Endothelial cell of umbilical vein (primary cell): ENCODE results near the gene ATG13. TPM values are rescaled to one million over a fixed set of nuclear protein-coding genes. Genes with fewer than 3 reads are reported as not detected.

Experiments
- BruUV-seq: library from RNA; stranded (reverse); fragments of 400-500 nt; replicated peaks from 2 replicates; lab custom pipeline; 2021; lab: Mats Ljungman, UMichigan
- CTCF ChIA-PET: fragments of 300-600, 350-600 bp; sonication (Branson Sonifier 250); formaldehyde crosslinking; loops from one replicate; lab custom pipeline; 2021; ENCODE audit warnings: antibody characterized with exemption, inconsistent platforms; lab: Charles Lee
- POLR2A ChIA-PET: fragments of 300-600, 350-600 bp; sonication (Branson Sonifier 250); formaldehyde crosslinking; loops from one replicate; lab custom pipeline; 2021; ENCODE audit warnings: antibody characterized with exemption, inconsistent platforms; lab: Charles Lee
- DNase-seq: peaks from one replicate; pipeline ENCODE4 v3.0.0-alpha.2; 2011; ENCODE audit warnings: low read depth, low spot score
- FAIRE-seq: peaks from 2 replicates; lab custom pipeline; 2011; peaks lifted over from hg19 to GRCh38; lab: Jason Lieb, UNC
- H2AFZ ChIP-seq: 2 replicates; pipeline ENCODE4 v1.6.0; 2012; ENCODE audit warnings: low read depth, low read length, control low read depth, inconsistent platforms
- H3K27ac ChIP-seq: 2 replicates; pipeline ENCODE4 v1.5.1; 2011; ENCODE audit warnings: low read depth, mild to moderate bottlenecking, control low read depth, low read length, moderate library complexity; ENCODE audit not compliant: insufficient read depth
- H3K27me3 ChIP-seq, 2 experiments: 2 replicates each; pipeline versions ENCODE4 v1.6.0 to v1.6.1; 2011; ENCODE audit warnings: low read length in 2 of 2, mixed read lengths in 1 of 2; ENCODE audit not compliant: control insufficient read depth in 2 of 2, insufficient read depth in 2 of 2
- H3K36me3 ChIP-seq, 2 experiments: 2 replicates in 1 of 2; 3 replicates in 1 of 2; pipeline ENCODE4 v1.5.1; 2011; ENCODE audit warnings: low read length in 2 of 2, mild to moderate bottlenecking in 1 of 2, moderate library complexity in 1 of 2; ENCODE audit not compliant: control insufficient read depth in 2 of 2, insufficient read depth in 2 of 2; ENCODE audit errors: extremely low read depth in 1 of 2
- H3K4me1 ChIP-seq: 3 replicates; pipeline ENCODE4 v1.5.1; 2011; ENCODE audit warnings: mild to moderate bottlenecking, low read length; ENCODE audit not compliant: control insufficient read depth, insufficient read depth; ENCODE audit errors: extremely low read depth
- H3K4me2 ChIP-seq: 2 replicates; pipeline ENCODE4 v1.6.1; 2011; ENCODE audit warnings: low read length, control low read depth, mixed read lengths; ENCODE audit not compliant: insufficient read depth
- H3K4me3 ChIP-seq, 3 experiments: fragments of 200-600 bp in 1 of 3; sonication (generic), shearing (Covaris generic) in 1 of 3; replicated peaks in 1 of 3; 2 replicates each; pipeline ENCODE4 v1.5.1; 2011 to 2016; ENCODE audit warnings: control low read depth in 3 of 3, low read length in 3 of 3, mild to moderate bottlenecking in 2 of 3, inconsistent platforms in 1 of 3, low read depth in 1 of 3, moderate library complexity in 1 of 3; ENCODE audit not compliant: insufficient read depth in 1 of 3
- H3K79me2 ChIP-seq: 2 replicates; pipeline ENCODE4 v1.6.0; 2012; ENCODE audit warnings: low read length, inconsistent platforms; ENCODE audit not compliant: control insufficient read depth, insufficient read depth
- H3K9ac ChIP-seq: replicated peaks from 2 replicates; pipeline ENCODE3; 2011; ENCODE audit warnings: low read length, control low read depth; ENCODE audit not compliant: insufficient read depth; ENCODE audit errors: extremely low read depth
- H3K9me1 ChIP-seq: replicated peaks from 3 replicates; pipeline ENCODE4 v1.6.0; 2011; ENCODE audit warnings: mild to moderate bottlenecking, low read length; ENCODE audit not compliant: control insufficient read depth, insufficient read depth; ENCODE audit errors: extremely low read depth
- H3K9me3 ChIP-seq: replicated peaks from 2 replicates; pipeline ENCODE4 v1.5.1; 2012; ENCODE audit warnings: low read length, inconsistent platforms; ENCODE audit not compliant: control insufficient read depth, insufficient read depth
- H4K20me1 ChIP-seq: replicated peaks from 2 replicates; pipeline ENCODE3; 2011; ENCODE audit warnings: mild to moderate bottlenecking, low read length; ENCODE audit not compliant: control insufficient read depth, insufficient read depth; ENCODE audit errors: extremely low read depth
- EZH2 ChIP-seq: IDR thresholded peaks from 2 replicates; pipeline ENCODE4 v1.6.1; 2012; ENCODE audit warnings: borderline replicate concordance, low read depth, mild to moderate bottlenecking, moderate library complexity, low read length, inconsistent platforms; ENCODE audit not compliant: severe bottlenecking
- FOS ChIP-seq: IDR thresholded peaks from 2 replicates; pipeline ENCODE4 v1.6.1; 2011; ENCODE audit warnings: mild to moderate bottlenecking, low read length, moderate library complexity, borderline replicate concordance; ENCODE audit not compliant: insufficient read depth
- GATA2 ChIP-seq: IDR thresholded peaks from 2 replicates; pipeline ENCODE4 v1.7.0; 2011; ENCODE audit warnings: low read depth, mild to moderate bottlenecking, moderate library complexity, mixed read lengths, low read length; ENCODE audit not compliant: insufficient read length, insufficient read depth
- JUN ChIP-seq: IDR thresholded peaks from 2 replicates; pipeline ENCODE4 v1.6.1; 2011; ENCODE audit warnings: borderline replicate concordance, low read depth; ENCODE audit not compliant: insufficient read length, insufficient read depth
- MYC ChIP-seq: IDR thresholded peaks from one replicate; pipeline ENCODE4 v1.6.1; 2011; ENCODE audit warnings: mild to moderate bottlenecking, low read depth, low read length
- POLR2A ChIP-seq: IDR thresholded peaks from 2 replicates; pipeline ENCODE4 v1.6.1; 2012; ENCODE audit warnings: low read depth, mild to moderate bottlenecking, control low read depth, low read length
- POLR2AphosphoS5 ChIP-seq: IDR thresholded peaks from 2 replicates; pipeline ENCODE4 v1.6.1; 2012; ENCODE audit warnings: low read depth, mild to moderate bottlenecking, control low read depth, low read length, moderate library complexity; ENCODE audit not compliant: insufficient read depth
- dilution Hi-C: fragments of 300-500 bp; cut with MboI; formaldehyde crosslinking; loops from one replicate; pipeline ENCODE4 v1.15.0; 2019; ENCODE audit warnings: low sequenced_read_pairs; ENCODE audit not compliant: extremely low pct_ligation_motif_present
- intact Hi-C: fragments of 100-400 bp; cut with micrococcal nuclease; formaldehyde crosslinking; loops from one replicate; pipeline ENCODE4 v1.10.0; 2022
- polyA plus RNA-seq, 4 experiments: library from polyadenylated mRNA; depleted of rRNA in 3 of 4; stranded (reverse) in 3 of 4; unstranded in 1 of 4; fragments of >200 nt; gene quantifications; 2 replicates each; pipeline versions ENCODE4 v1.2.1 to v1.2.3, GENCODE V29; 2011 to 2012; ENCODE audit warnings: missing spikeins in 1 of 4
- total RNA-seq: library from RNA; stranded (reverse); gene quantifications from 2 replicates; pipeline ENCODE4 v1.2.3, GENCODE V29; 2021
- TF ChIP-seq, protein P1 (sequence below), 2 donors: IDR thresholded peaks; 1 replicate in 1 of 2; 2 replicates in 1 of 2; pipeline ENCODE4 v1.5.1; 2011; ENCODE audit warnings: low read length in 2 of 2, mild to moderate bottlenecking in 2 of 2, moderate library complexity in 2 of 2, control low read depth in 1 of 2, inconsistent platforms in 1 of 2, low read depth in 1 of 2; ENCODE audit not compliant: insufficient read depth in 1 of 2; ENCODE audit errors: extremely low read depth in 1 of 2
- TF ChIP-seq, protein P2 (sequence below): IDR thresholded peaks from 2 replicates; pipeline ENCODE4 v1.6.1; 2011; ENCODE audit not compliant: insufficient read depth, insufficient read length

The ATG13 gene
- total and polyA plus RNA-seq, 2 donors (not counting 3 experiments of a cell fraction or from before 2014, with no cell fraction given): 60.1 to 66.5 TPM

DNA sequence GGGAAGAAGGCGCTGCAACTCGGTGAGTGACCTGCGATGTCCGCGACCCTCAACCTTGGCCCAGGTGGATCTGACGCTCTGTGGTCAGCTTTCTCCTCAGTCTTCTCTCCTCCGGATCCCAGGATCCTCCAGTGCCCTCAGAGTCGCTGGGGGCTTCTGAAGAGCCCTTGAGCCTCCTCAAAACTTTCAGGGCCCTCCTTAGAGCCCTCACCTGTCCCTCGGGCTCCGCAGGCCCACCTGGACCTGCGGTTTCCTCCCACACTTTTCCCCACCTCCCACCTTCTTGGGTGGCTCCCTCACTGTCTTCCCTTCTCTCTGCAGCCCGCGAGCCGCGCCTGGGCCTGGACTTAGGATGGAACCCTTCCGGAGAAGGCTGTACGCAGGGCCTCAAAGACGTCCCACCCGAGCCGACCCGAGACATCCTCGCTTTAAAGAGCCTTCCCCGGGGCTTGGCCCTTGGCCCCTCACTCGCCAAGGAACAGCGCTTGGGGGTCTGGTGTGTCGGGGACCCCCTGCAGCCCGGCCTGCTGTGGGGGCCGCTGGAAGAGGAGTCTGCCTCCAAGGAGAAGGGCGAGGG is 83.8 kb downstream of the ATG13 start:
- intact Hi-C loops: loop anchor here (2.0 kb wide), 2 partner anchors 36 to 312 kb away; no protein-coding TSS in a partner anchor
- H3K79me2 ChIP-seq: peaks cover 35% of the 10 kb centered on the region

More for the DNA sequence above, 83.8 kb downstream of the ATG13 start:
- Histone ChIP-seq H3K9me1 (no peaks in the 10 kb centered on the region), H2AFZ (peak overlapping the region; percentile 98), H3K9me3 (no peaks in the 10 kb centered on the region), H3K36me3 (peaks cover 7 to 31% of the 10 kb centered on the region in 2 experiments), H3K4me2 (peak overlapping the region; percentile 74), H4K20me1 (no peaks in the 10 kb centered on the region), H3K4me3 (peak overlapping the region; percentile 70 to 87 (median 79)), H3K27ac (peak overlapping the region; percentile 89), H3K27me3 (no peaks in the 10 kb centered on the region), H3K4me1 (peaks cover 5% of the 10 kb centered on the region), H3K9ac (peak overlapping the region; percentile 92)
- no peak for FAIRE-seq
- dilution Hi-C loops: no loop called here
- DNase-seq: no peak
- TSS peak; percentile 61 for BruUV-seq
- no peak for TF ChIP-seq JUN
- no peak for TF ChIP-seq POLR2A
- no peak for TF ChIP-seq FOS
- TF ChIP-seq MYC: no peak
- no peak for TF ChIP-seq POLR2AphosphoS5
- TF ChIP-seq, protein P1, sequence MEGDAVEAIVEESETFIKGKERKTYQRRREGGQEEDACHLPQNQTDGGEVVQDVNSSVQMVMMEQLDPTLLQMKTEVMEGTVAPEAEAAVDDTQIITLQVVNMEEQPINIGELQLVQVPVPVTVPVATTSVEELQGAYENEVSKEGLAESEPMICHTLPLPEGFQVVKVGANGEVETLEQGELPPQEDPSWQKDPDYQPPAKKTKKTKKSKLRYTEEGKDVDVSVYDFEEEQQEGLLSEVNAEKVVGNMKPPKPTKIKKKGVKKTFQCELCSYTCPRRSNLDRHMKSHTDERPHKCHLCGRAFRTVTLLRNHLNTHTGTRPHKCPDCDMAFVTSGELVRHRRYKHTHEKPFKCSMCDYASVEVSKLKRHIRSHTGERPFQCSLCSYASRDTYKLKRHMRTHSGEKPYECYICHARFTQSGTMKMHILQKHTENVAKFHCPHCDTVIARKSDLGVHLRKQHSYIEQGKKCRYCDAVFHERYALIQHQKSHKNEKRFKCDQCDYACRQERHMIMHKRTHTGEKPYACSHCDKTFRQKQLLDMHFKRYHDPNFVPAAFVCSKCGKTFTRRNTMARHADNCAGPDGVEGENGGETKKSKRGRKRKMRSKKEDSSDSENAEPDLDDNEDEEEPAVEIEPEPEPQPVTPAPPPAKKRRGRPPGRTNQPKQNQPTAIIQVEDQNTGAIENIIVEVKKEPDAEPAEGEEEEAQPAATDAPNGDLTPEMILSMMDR (IDR thresholded peaks at IDR 0.05; ENCODE audit: extremely low read depth in 1 of 2, insufficient read depth in 1 of 2, low read depth in 1 of 2, low read length in 2 of 2): no peak
- TF ChIP-seq, protein P2, sequence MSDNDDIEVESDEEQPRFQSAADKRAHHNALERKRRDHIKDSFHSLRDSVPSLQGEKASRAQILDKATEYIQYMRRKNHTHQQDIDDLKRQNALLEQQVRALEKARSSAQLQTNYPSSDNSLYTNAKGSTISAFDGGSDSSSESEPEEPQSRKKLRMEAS: no peak
- TF ChIP-seq EZH2: no peak
- TF ChIP-seq GATA2: no peak
- ChIA-PET CTCF (interaction anchor here (0.6 to 1.1 kb wide), 4 partner anchors 27 to 311 kb away, joined by 3 to 4 read pairs (median 3); partner anchors contain the start of gene CHRM4), POLR2A (no interaction called here)
